ENCODE results near the gene ERC1.
A peak's percentile ranks its signal among the peaks of the same experiment; 100 is the strongest.
"Not testable (repeated sequence)": the region's sequence is repeated elsewhere in the genome, so short reads cannot be mapped to it uniquely, and the experiment has no call there.

Gene ERC1

GRCh38 chr12:1222858-1223639, 232.0 kb downstream of the ERC1 start:
- DNase-seq (ENCODE audit: low read depth), result no peak

- DNase-seq (ENCODE audit: low read depth), result no peak
These were observed 235.9 kb downstream of the ERC1 start for GRCh38 chr12:1226951-1227350.

DNA sequence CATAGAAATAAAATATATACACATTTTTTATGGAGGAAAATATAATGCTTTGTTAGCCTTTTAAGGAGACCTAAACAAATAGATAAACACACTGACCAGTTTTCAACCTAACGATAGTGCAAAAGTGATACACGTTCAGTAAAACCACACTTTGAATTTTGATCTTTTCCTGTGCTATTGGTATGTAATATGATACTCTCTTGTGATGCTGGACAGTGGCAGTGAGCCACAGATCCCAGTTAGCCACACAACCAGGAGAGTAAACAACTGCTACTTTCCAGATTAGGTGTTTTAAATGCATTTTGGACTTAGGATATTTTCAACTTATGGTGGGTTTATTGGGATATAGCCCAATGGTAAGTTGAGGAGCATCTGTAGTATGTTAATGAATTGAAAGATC, 243.1 kb downstream of the ERC1 start:
- peak; percentile 52 for DNase-seq (ENCODE audit: low read depth)

DNA sequence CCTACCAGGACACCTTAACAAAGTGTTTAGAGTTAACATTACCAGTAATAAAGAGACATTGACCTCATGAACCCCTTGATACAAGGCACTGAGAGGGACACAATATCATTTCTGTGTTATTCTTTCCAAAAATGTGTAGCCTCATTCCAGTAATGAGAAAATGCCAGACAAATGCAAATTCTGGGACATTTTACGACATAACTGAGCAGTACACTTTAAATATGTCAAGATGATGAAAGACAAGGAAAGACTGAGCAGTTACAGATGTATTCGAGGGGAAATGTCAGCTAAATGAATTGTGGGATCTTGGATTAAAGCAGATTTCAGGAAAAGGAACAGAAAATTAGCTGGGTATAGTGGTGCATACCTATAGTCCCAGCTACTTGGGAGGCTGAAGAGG, 255.6 kb downstream of the ERC1 start:
- DNase-seq (ENCODE audit: low read depth), result peak; percentile 65

GRCh38 chr12:1250641-1251040, 259.6 kb downstream of the ERC1 start:
- DNase-seq (ENCODE audit: low read depth), result no peak

- DNase-seq (ENCODE audit: low read depth), result no peak
These were observed 261.7 kb downstream of the ERC1 start for GRCh38 chr12:1252758-1253157.

GRCh38 chr12:1255125-1255524, 264.1 kb downstream of the ERC1 start:
- not testable (repeated sequence) for DNase-seq (ENCODE audit: low read depth)

DNA sequence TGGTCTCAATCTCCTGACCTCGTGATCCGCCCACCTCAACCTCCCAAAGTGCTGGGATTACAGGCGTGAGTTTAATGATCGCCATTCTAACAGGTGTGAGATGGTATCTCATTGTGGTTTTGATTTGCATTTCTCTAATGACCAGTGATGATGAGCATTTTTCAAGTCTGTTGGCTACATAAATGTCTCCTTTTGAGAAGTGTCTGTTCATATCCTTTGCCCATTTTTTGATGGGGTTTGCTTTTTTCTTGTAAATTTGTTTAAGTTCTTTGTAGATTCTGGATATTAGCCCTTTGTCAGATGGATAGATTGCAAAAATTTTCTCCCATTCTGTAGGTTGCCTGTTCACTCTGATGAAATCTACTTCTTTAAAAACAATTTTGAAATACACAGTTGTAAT, 264.8 kb downstream of the ERC1 start:
- DNase-seq (ENCODE audit: low read depth), result not testable (repeated sequence)

GRCh38 chr12:1256285-1256684, 265.3 kb downstream of the ERC1 start:
- no peak for DNase-seq (ENCODE audit: low read depth)

DNA sequence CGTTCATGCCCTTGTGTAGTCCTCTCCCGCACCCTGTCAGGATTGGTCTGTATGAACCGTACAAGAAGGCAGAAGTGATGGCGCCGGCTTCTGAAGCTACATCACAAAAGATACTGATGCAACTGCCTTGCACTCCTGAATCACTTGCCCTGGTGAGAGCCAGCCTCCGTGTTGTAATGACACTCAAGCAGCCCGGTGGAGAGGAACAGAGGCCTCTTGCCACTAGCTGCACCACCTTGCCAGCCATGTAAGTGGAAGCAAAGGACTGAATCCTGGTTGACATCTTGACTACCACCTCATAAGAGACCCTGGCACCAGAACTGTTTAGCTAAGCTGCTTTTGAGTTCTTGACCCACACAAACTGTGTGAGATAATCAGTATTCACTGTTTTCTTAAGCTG, 266.0 kb downstream of the ERC1 start:
- DNase-seq (ENCODE audit: low read depth), result no peak

- DNase-seq (ENCODE audit: low read depth), result no peak
These were observed 271.0 kb downstream of the ERC1 start for GRCh38 chr12:1262011-1262410.

DNA sequence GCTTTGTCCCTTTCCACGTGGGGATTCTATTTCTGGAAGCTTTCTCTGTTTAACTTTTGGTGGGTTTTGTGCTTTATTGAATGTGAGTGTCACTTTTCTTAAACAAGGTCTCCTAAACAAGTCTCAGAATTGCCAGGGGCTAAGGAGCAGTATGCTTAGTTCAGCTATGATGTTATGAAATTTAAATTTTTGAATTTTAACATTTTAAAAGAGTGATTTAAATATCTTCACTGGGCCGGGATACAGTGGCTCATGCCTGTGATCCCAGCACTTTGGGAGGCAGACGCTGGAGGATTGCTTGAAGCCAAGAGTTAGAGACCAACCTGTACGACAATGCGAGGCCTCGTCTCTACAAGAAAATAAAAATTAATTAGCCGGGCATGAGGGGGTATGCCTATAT, 276.2 kb downstream of the ERC1 start:
- DNase-seq (ENCODE audit: low read depth), result no peak

- DNase-seq (ENCODE audit: low read depth), result peak; percentile 18
These were observed 281.1 kb downstream of the ERC1 start for GRCh38 chr12:1272142-1272541.

- peak; percentile 70 for DNase-seq (ENCODE audit: low read depth)
These were observed 282.0 kb downstream of the ERC1 start for GRCh38 chr12:1273051-1273450.

- no peak for DNase-seq (ENCODE audit: low read depth)
These were observed 286.9 kb downstream of the ERC1 start for GRCh38 chr12:1277905-1278304.

DNA sequence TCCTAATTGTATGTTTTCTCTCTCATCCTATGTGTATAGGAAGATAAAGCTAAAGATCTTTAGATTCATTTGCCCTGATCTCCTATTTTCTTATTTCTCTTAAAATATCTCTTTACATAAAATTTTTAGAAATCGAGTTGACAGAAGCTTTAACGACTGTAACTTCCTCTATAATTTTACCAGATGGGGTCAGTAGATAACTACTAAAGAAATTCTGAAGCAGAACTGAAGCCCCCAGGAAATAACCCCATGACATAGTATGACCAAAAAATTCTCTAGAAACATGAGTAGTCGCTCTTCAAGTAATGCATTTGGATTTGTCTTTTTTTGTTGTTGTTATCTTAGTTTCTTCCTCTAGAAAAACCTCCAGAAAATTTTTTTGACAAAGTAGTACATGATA, 288.0 kb downstream of the ERC1 start:
- DNase-seq (ENCODE audit: low read depth), result no peak

- DNase-seq (ENCODE audit: low read depth), result no peak
These were observed 289.0 kb downstream of the ERC1 start for GRCh38 chr12:1280059-1280458.

- peak; percentile 79 for DNase-seq (ENCODE audit: low read depth)
These were observed 290.8 kb downstream of the ERC1 start for GRCh38 chr12:1281683-1282366.

GRCh38 chr12:1282670-1283315, 291.8 kb downstream of the ERC1 start:
- no peak for DNase-seq (ENCODE audit: low read depth)

- DNase-seq (ENCODE audit: low read depth), result no peak
These were observed 292.3 kb downstream of the ERC1 start for GRCh38 chr12:1283316-1283715.

- no peak for DNase-seq (ENCODE audit: low read depth)
These were observed 293.6 kb downstream of the ERC1 start for GRCh38 chr12:1284611-1285010.

DNA sequence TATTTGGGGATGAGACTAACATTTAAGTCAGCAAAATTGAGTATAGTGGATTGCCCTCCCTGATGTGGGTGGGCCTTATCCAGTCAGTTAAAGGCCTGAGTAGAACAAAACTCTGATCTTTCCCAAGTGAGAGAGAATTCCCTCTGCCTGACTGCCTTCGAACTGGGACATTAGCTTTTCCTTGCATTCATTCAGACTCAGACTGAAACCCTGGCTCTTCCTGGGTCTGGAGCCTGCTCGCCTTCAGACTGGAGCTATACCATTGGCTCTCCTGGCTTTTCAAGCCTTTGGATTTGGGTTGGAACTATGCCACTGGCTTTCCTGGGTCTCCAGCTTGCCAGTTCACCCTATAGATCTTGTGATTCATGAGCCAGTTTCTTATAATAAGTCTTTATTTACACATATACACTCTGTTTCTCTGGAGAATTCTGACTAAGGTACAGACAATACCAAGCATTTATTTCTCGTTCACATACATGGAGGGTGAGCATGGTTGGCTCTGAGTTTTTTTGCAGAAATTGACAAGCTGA, 296.5 kb downstream of the ERC1 start:
- DNase-seq (ENCODE audit: low read depth), result no peak

DNA sequence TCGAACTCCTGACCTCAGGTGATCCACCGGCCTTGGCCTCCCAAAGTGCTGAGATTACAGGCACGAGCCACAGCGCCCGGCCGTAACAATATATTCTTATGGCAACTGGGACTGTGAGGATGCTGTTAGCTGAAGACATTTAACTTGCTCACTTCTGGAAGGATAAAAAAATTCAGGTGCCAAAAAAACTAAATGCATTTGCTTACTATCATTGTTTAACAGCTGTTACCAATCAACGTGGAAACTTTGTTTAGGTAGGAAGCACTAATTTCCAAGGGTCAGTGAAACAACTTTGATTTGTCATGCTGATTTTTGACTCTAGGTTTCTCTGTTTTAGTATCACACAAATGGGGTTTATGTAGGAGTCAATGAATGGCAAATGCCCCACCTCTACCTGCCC, 297.3 kb downstream of the ERC1 start:
- no peak for DNase-seq (ENCODE audit: low read depth)
